MM.1S (cell line): ENCODE measurements around the gene USP31.

Source experiments
- EZH2 ChIP-seq: fragments of 300-600 bp; sonication (generic); optimal IDR thresholded peaks from 2 replicates; pipeline ENCODE3; 2017; ENCODE audit warnings: low read depth, mild to moderate bottlenecking, antibody characterized with exemption, low read length, mixed read lengths
- EZH2phosphoT487 ChIP-seq: fragments of 300-600 bp; sonication (generic); IDR thresholded peaks from 2 replicates; pipeline ENCODE4 v1.6.1; 2018; ENCODE audit warnings: antibody characterized with exemption, low read length
- TF ChIP-seq, protein P1 (sequence below): fragments of 300-600 bp; sonication (generic); IDR thresholded peaks from 2 replicates; pipeline ENCODE4 v1.5.1; 2016; ENCODE audit warnings: antibody characterized with exemption, low read length, mixed read lengths

DNA sequence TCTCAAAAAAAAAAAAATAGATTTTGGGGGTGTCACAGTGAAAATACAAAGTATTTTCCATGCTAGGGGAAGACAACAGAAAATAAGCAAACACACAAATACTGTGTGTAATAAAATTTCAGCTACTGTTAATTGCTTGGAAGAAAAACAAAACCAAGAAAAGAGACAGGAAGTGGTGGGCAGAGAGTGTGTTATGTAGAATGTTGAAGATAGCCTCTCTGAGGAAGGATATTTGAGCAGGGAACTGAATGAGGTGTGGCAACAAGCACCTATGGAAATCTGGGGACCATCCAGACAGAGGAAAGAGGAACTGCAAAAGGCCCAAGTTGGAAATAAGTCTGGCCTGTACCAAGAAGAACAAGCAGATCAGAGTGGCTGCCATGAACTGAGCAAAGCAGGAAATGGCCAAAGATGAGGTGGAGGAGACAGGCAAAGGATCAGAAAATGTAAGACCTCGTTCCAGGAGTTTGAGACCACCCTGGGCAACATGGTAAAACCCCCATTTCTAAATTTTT lies 7.8 kb upstream of the USP31 start:
- TF ChIP-seq, protein P1, sequence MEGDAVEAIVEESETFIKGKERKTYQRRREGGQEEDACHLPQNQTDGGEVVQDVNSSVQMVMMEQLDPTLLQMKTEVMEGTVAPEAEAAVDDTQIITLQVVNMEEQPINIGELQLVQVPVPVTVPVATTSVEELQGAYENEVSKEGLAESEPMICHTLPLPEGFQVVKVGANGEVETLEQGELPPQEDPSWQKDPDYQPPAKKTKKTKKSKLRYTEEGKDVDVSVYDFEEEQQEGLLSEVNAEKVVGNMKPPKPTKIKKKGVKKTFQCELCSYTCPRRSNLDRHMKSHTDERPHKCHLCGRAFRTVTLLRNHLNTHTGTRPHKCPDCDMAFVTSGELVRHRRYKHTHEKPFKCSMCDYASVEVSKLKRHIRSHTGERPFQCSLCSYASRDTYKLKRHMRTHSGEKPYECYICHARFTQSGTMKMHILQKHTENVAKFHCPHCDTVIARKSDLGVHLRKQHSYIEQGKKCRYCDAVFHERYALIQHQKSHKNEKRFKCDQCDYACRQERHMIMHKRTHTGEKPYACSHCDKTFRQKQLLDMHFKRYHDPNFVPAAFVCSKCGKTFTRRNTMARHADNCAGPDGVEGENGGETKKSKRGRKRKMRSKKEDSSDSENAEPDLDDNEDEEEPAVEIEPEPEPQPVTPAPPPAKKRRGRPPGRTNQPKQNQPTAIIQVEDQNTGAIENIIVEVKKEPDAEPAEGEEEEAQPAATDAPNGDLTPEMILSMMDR: no peak
- no peak for TF ChIP-seq EZH2
- TF ChIP-seq EZH2phosphoT487: no peak
